K562 (cell line): ENCODE measurements around the gene TPD52L2. TPM values are rescaled to one million over a fixed set of nuclear protein-coding genes. Genes with fewer than 3 reads are reported as not detected.
A peak's percentile ranks its signal among the peaks of the same experiment; 100 is the strongest.

Source experiments
- ATAC-seq: fragments of 200-7000 bp; cut with Tn5 transposase; 3 replicates; pipeline ENCODE4 v1.9.1; 2020; ENCODE audit warnings: moderate library complexity
- BruUV-seq: library from RNA; stranded (reverse); fragments of 400-500 nt; replicated peaks from 2 replicates; lab custom pipeline; 2021; lab: Mats Ljungman, UMichigan
- CTCF ChIA-PET: fragments of 300-600 bp; formaldehyde crosslinking; extraction: SDS; loops from one replicate; lab custom pipeline; 2021; ENCODE audit warnings: low intra/inter-chr PET ratio; lab: Yijun Ruan, JAX
- POLR2A ChIA-PET: fragments of 300-600, 350-650 bp; sonication (Branson Sonifier 250); formaldehyde crosslinking; extraction: SDS; loops from one replicate; lab custom pipeline; 2021; ENCODE audit warnings: antibody characterized with exemption, inconsistent platforms; lab: Yijun Ruan, JAX
- DNase-seq, 4 experiments: peaks; one replicate each; pipeline versions ENCODE4 v3.0.0 to v3.0.0-alpha.2; 2011 to 2018; ENCODE audit warnings: low spot score in 3 of 4, mixed read lengths in 3 of 4; ENCODE audit errors: extremely low read depth in 1 of 4
- FAIRE-seq: peaks from 2 replicates; lab custom pipeline; 2011; peaks lifted over from hg19 to GRCh38; lab: Jason Lieb, UNC
- H2AFZ ChIP-seq: 2 replicates; pipeline ENCODE4 v1.6.0; 2011; ENCODE audit warnings: low read depth, low read length, control low read depth, inconsistent platforms
- H3K27ac ChIP-seq: fragments of 200-600 bp; 3 replicates; pipeline ENCODE4 v1.8.0; 2011; ENCODE audit warnings: low read depth, mild to moderate bottlenecking, control low read depth, inconsistent platforms, low read length, moderate library complexity, mixed read lengths; ENCODE audit errors: extremely low read depth
- H3K27me3 ChIP-seq, 2 experiments: fragments of 300-600 bp in 1 of 2; 2 replicates in 1 of 2; 3 replicates in 1 of 2; pipeline versions ENCODE4 v1.6.0 to v1.8.0; 2011; ENCODE audit warnings: inconsistent platforms in 2 of 2, low read length in 2 of 2, mild to moderate bottlenecking in 1 of 2, mixed read lengths in 1 of 2, moderate library complexity in 1 of 2; ENCODE audit not compliant: control insufficient read depth in 2 of 2, insufficient read depth in 2 of 2
- H3K36me3 ChIP-seq: fragments of 300-600 bp; 3 replicates; pipeline ENCODE4 v1.8.0; 2011; ENCODE audit warnings: mild to moderate bottlenecking, low read length, inconsistent platforms; ENCODE audit not compliant: control insufficient read depth, insufficient read depth
- H3K4me1 ChIP-seq, 2 experiments: fragments of 200-600 bp in 1 of 2; replicated peaks in 1 of 2; 2 replicates in 1 of 2; 3 replicates in 1 of 2; pipeline versions ENCODE4 v1.5.1 to v1.8.0; 2011; ENCODE audit warnings: inconsistent platforms in 2 of 2, low read length in 2 of 2, mild to moderate bottlenecking in 1 of 2, mixed read lengths in 1 of 2, moderate library complexity in 1 of 2; ENCODE audit not compliant: control insufficient read depth in 2 of 2, insufficient read depth in 2 of 2
- H3K4me2 ChIP-seq: 2 replicates; pipeline ENCODE4 v1.6.1; 2011; ENCODE audit warnings: low read length, control low read depth, inconsistent platforms, mixed read lengths; ENCODE audit not compliant: insufficient read depth
- H3K4me3 ChIP-seq: fragments of 200-600 bp; sonication (generic), shearing (Covaris generic); 2 replicates; pipeline ENCODE4 v1.5.1; 2016; ENCODE audit warnings: control low read depth, inconsistent platforms
- H3K79me2 ChIP-seq: fragments of 200-600 bp; 3 replicates; pipeline ENCODE4 v1.8.0; 2011; ENCODE audit warnings: low read length, inconsistent platforms; ENCODE audit not compliant: control insufficient read depth, insufficient read depth
- H3K9ac ChIP-seq, 2 experiments: 2 replicates each; pipeline versions ENCODE4 v1.6.0 to v1.6.1; 2011; ENCODE audit warnings: low read depth in 2 of 2, low read length in 2 of 2, control low read depth in 1 of 2, inconsistent platforms in 1 of 2, mild to moderate bottlenecking in 1 of 2, mixed read lengths in 1 of 2; ENCODE audit not compliant: insufficient read depth in 1 of 2
- H3K9me1 ChIP-seq: one replicate; pipeline ENCODE4 v1.6.0; 2011; ENCODE audit warnings: inconsistent platforms, mild to moderate bottlenecking, low read length, moderate library complexity; ENCODE audit not compliant: control insufficient read depth, insufficient read depth
- H3K9me3 ChIP-seq: replicated peaks from 2 replicates; pipeline ENCODE4 v1.5.1; 2011; ENCODE audit warnings: low read depth, low read length, inconsistent platforms; ENCODE audit not compliant: control insufficient read depth, insufficient read depth
- H4K20me1 ChIP-seq: replicated peaks from 2 replicates; pipeline ENCODE4 v1.6.1; 2011; ENCODE audit warnings: low read length, inconsistent platforms, mixed read lengths; ENCODE audit not compliant: control insufficient read depth, insufficient read depth
- CC2D1A ChIP-seq: fragments of 450-650 bp; IDR thresholded peaks from 2 replicates; pipeline ENCODE4 v1.6.1; 2017; ENCODE audit warnings: mild to moderate bottlenecking
- CEBPG ChIP-seq, 3 experiments: fragments of 200-800 bp in 1 of 3; sonication (Bioruptor generic) in 1 of 3; sonication (generic) in 1 of 3; formaldehyde crosslinking in 1 of 3; IDR thresholded peaks in 2 of 3; conservative IDR thresholded peaks in 1 of 3; 2 replicates each; pipeline versions ENCODE4 v1.6.1 to v1.8.0; 2016 to 2022; ENCODE audit warnings: missing compliant biosample characterization in 2 of 3, missing genetic modification characterization in 2 of 3, mild to moderate bottlenecking in 1 of 3, missing genetic modification reagents in 1 of 3
- DEAF1 ChIP-seq: fragments of 450-650 bp; formaldehyde crosslinking; IDR thresholded peaks from 2 replicates; pipeline ENCODE4 v1.4.0; 2020; ENCODE audit warnings: mild to moderate bottlenecking, moderate library complexity
- ETV5 ChIP-seq: sonication (generic); formaldehyde crosslinking; IDR thresholded peaks from 2 replicates; pipeline ENCODE4 v1.4.0; 2020; ENCODE audit warnings: low read depth, mild to moderate bottlenecking, missing genetic modification reagents
- FOXJ3 ChIP-seq: sonication (generic); formaldehyde crosslinking; IDR thresholded peaks from 2 replicates; pipeline ENCODE4 v1.4.0; 2020; ENCODE audit warnings: mild to moderate bottlenecking, missing genetic modification reagents
- FOXO4 ChIP-seq: fragments of 450-650 bp; formaldehyde crosslinking; IDR thresholded peaks from 2 replicates; pipeline ENCODE4 v1.4.0; 2020; ENCODE audit warnings: mild to moderate bottlenecking, moderate library complexity
- GABPA ChIP-seq: fragments of 200-800 bp; sonication (Bioruptor generic); conservative IDR thresholded peaks from 2 replicates; pipeline ENCODE4 v1.6.1; 2016; ENCODE audit warnings: low read depth, missing genetic modification characterization, missing compliant biosample characterization
- HNRNPUL1 ChIP-seq: fragments of 200-400 bp; formaldehyde crosslinking; IDR thresholded peaks from 2 replicates; pipeline ENCODE4 v1.6.1; 2017; ENCODE audit warnings: low read length
- MXI1 ChIP-seq: IDR thresholded peaks from 2 replicates; pipeline ENCODE4 v1.6.1; 2011; ENCODE audit warnings: low read depth, mild to moderate bottlenecking, improper control_type of control experiment, low read length
- NCOR1 ChIP-seq: fragments of 450-650 bp; IDR thresholded peaks from 2 replicates; pipeline ENCODE4 v1.6.1; 2016; ENCODE audit warnings: mild to moderate bottlenecking, moderate library complexity
- NFE2L1 ChIP-seq: fragments of 450-650 bp; IDR thresholded peaks from 2 replicates; pipeline ENCODE4 v1.6.1; 2016; ENCODE audit warnings: missing genetic modification characterization, low read depth, mild to moderate bottlenecking, missing compliant biosample characterization, moderate library complexity, borderline replicate concordance
- NFRKB ChIP-seq: fragments of 450-650 bp; IDR thresholded peaks from 2 replicates; pipeline ENCODE4 v1.6.1; 2016; ENCODE audit warnings: low read depth
- POU5F1 ChIP-seq: fragments of 150-350 bp; IDR thresholded peaks from 2 replicates; pipeline ENCODE4 v1.6.1; 2014; ENCODE audit warnings: borderline replicate concordance, low read length, low read depth, mild to moderate bottlenecking; ENCODE audit not compliant: partially characterized antibody
- PURB ChIP-seq: sonication (generic); formaldehyde crosslinking; IDR thresholded peaks from 2 replicates; pipeline ENCODE4 v1.9.0; 2021; ENCODE audit warnings: low read depth, mild to moderate bottlenecking, missing genetic modification reagents
- RB1 ChIP-seq: fragments of 450-650 bp; IDR thresholded peaks from 2 replicates; pipeline ENCODE4 v1.6.1; 2017; ENCODE audit warnings: low read depth, mild to moderate bottlenecking
- TAF15 ChIP-seq: fragments of 200-400 bp; formaldehyde crosslinking; IDR thresholded peaks from 2 replicates; pipeline ENCODE4 v1.6.1; 2017; ENCODE audit warnings: mild to moderate bottlenecking, low read depth, low read length, moderate library complexity
- TCFL5 ChIP-seq: fragments of 250-450 bp; sonication (Bioruptor Pico); conservative IDR thresholded peaks from 2 replicates; pipeline ENCODE4 v1.6.1; 2021; ENCODE audit warnings: mild to moderate bottlenecking, moderate library complexity, matching md5 sums
- USF1 ChIP-seq: sonication (generic); formaldehyde crosslinking; IDR thresholded peaks from 2 replicates; pipeline ENCODE4 v1.9.0; 2022; ENCODE audit warnings: mild to moderate bottlenecking, missing genetic modification reagents
- WGBS: fragments of 100-300 bp; shearing (Covaris generic); methylation state at CpG from one replicate; pipeline ENCODE4 v1.1.6; 2016; ENCODE audit warnings: low coverage, mixed read lengths; ENCODE audit not compliant: insufficient coverage; ENCODE audit errors: missing lambda C conversion rate; 5-methylcytosine and 5-hydroxymethylcytosine counted together
- in situ Hi-C: fragments of 300-500 bp; cut with MboI; formaldehyde crosslinking; loops from 4 replicates; pipeline ENCODE4 v1.15.0; 2018; ENCODE audit warnings: inconsistent platforms, mixed read lengths
- intact Hi-C: fragments of 100-400 bp; cut with micrococcal nuclease; formaldehyde crosslinking; loops from 2 replicates; pipeline ENCODE4 v1.14.2; 2022
- polyA plus RNA-seq, 8 experiments: library from polyadenylated mRNA; depleted of rRNA in 4 of 8; stranded (reverse) in 5 of 8; unstranded in 3 of 8; fragments of >200 nt; fragmentation: Nextera tagmentation in 2 of 8; fragmentation: Illumina TruSeq in 1 of 8; extraction: Ambion mirVana in 2 of 8; extraction: Trizol in 1 of 8; gene quantifications; 2 replicates each; pipeline versions ENCODE4 v1.2.1 to v1.2.3, GENCODE V29; 2011 to 2014; ENCODE audit warnings: inconsistent platforms in 1 of 8, missing spikeins in 1 of 8
- total RNA-seq, 7 experiments: library from RNA; depleted of rRNA in 6 of 7; stranded (reverse); fragments of >200 nt in 6 of 7; fragmentation: Illumina TruSeq in 2 of 7; extraction: Trizol in 2 of 7; gene quantifications; 2 replicates each; pipeline versions ENCODE4 v1.2.1 to v1.2.3, GENCODE V29; 2011 to 2021; ENCODE audit warnings: low replicate concordance in 1 of 7

Gene TPD52L2
- total and polyA plus RNA-seq, 9 of the 15 experiments (the other 6 are each of a cell fraction or from before 2014, with no cell fraction given) = 1.9 to 117 (median 74.6) TPM

GRCh38 chr20:63858393-63859165 is 6.5 kb upstream of the TPD52L2 start:
- Histone ChIP-seq H3K9ac (peak overlapping the region; percentile 44 to 82; a peak in 3 of 4 replicates), H3K79me2 (peaks cover 6% of the 10 kb centered on the region), H3K27ac (peak overlapping the region; percentile 46; the same call in 2 of the 3 replicates), H3K27me3 (no peaks in the 10 kb centered on the region), H3K4me3 (no peak overlapping the region), H3K9me3 (no peaks in the 10 kb centered on the region), H3K36me3 (peaks cover 21% of the 10 kb centered on the region; the same call in 2 of the 3 replicates), H3K4me2 (peak overlapping the region; percentile 27), H3K9me1 (no peaks in the 10 kb centered on the region), H4K20me1 (no peaks in the 10 kb centered on the region), H3K4me1 (peaks cover 27 to 85% of the 10 kb centered on the region in 2 experiments), H2AFZ (peak overlapping the region; percentile 56; the same call in 1 of the 2 replicates)
- FAIRE-seq (peak; percentile 90), ATAC-seq (peak; percentile 66), DNase-seq (peak; percentile 56 to 76 (median 64))
- no TSS peak for BruUV-seq
- POLR2A ChIA-PET = interaction anchor here (0.6 to 1.1 kb wide), 3 partner anchors 22 to 403 kb away, joined by 3 to 4 read pairs (median 4); no protein-coding TSS in a partner anchor
- in situ Hi-C loops = no loop called here
- intact Hi-C loops = no loop called here
- CTCF ChIA-PET = interaction anchor here (1.5 kb wide), 1 partner anchor 72 kb away, joined by 5 read pairs; no protein-coding TSS in a partner anchor
- WGBS = 10% methylated on average over 9 of the region's 12 CpGs
- TF ChIP-seq TCFL5 (CRISPR knock-in tag) = no peak
- no peak for TF ChIP-seq FOXJ3 (CRISPR knock-in tag)
- TF ChIP-seq CEBPG (CRISPR knock-in tag; IDR thresholded peaks at IDR 0.05) = peak; percentile 14; the same call in 1 of the 2 replicates
- no peak for TF ChIP-seq CEBPG (tag; conservative IDR thresholded peaks at IDR 0.05 in 1 of 2, IDR thresholded peaks at IDR 0.05 in 1 of 2)
- TF ChIP-seq USF1 (CRISPR knock-in tag) = peak; percentile 26; the same call in 1 of the 2 replicates
- no peak for TF ChIP-seq POU5F1
- no peak for TF ChIP-seq HNRNPUL1
- no peak for TF ChIP-seq MXI1
- no peak for TF ChIP-seq DEAF1 (CRISPR knock-in tag)
- peak; percentile 26; the same call in 1 of the 2 replicates for TF ChIP-seq NCOR1
- no peak for TF ChIP-seq RB1
- TF ChIP-seq ETV5 (CRISPR knock-in tag) = no peak
- TF ChIP-seq NFRKB = no peak
- TF ChIP-seq TAF15 = no peak
- peak; percentile 28; the same call in 1 of the 2 replicates for TF ChIP-seq GABPA (tag)
- no peak for TF ChIP-seq FOXO4 (CRISPR knock-in tag)
- TF ChIP-seq NFE2L1 (tag) = no peak
- no peak for TF ChIP-seq CC2D1A
- TF ChIP-seq PURB (CRISPR knock-in tag) = no peak
